GM19438 (cell line): ENCODE data around the gene MMP27.
A peak's percentile ranks its signal among the peaks of the same experiment; 100 is the strongest.

ENCODE experiments used
- ATAC-seq: cut with Tn5 transposase; IDR thresholded peaks from one replicate; pipeline ENCODE4 v1.9.1; 2021; ENCODE audit warnings: low read depth; ENCODE audit not compliant: unreplicated experiment

Gene MMP27

GRCh38 chr11:102703826-102704493 lies 1.6 kb downstream of the MMP27 start:
- no peak for ATAC-seq

GRCh38 chr11:102695201-102695600 lies 10.4 kb downstream of the MMP27 start:
- no peak for ATAC-seq

GRCh38 chr11:102685754-102686153 lies 19.8 kb downstream of the MMP27 start:
- no peak for ATAC-seq

- ATAC-seq, result no peak
Observed at GRCh38 chr11:102685338-102685737, 20.2 kb downstream of the MMP27 start.

GRCh38 chr11:102683277-102683676 lies 22.3 kb downstream of the MMP27 start:
- no peak for ATAC-seq

GRCh38 chr11:102680945-102681344 lies 24.6 kb downstream of the MMP27 start:
- no peak for ATAC-seq

GRCh38 chr11:102678022-102678421 lies 27.5 kb downstream of the MMP27 start:
- no peak for ATAC-seq

GRCh38 chr11:102676084-102676483 lies 29.5 kb downstream of the MMP27 start:
- no peak for ATAC-seq

GRCh38 chr11:102669664-102670063 lies 35.9 kb downstream of the MMP27 start:
- no peak for ATAC-seq

GRCh38 chr11:102666331-102666957 lies 39.1 kb downstream of the MMP27 start:
- peak; percentile 58 for ATAC-seq

- no peak for ATAC-seq
Observed at GRCh38 chr11:102664001-102664752, 41.4 kb downstream of the MMP27 start.

GRCh38 chr11:102662607-102663006 lies 43.0 kb downstream of the MMP27 start:
- ATAC-seq, result no peak

- no peak for ATAC-seq
Observed at GRCh38 chr11:102661040-102661439, 44.5 kb downstream of the MMP27 start.

GRCh38 chr11:102656528-102656927 lies 49.0 kb downstream of the MMP27 start:
- ATAC-seq, result no peak

GRCh38 chr11:102655547-102655946 lies 50.0 kb downstream of the MMP27 start:
- no peak for ATAC-seq

GRCh38 chr11:102654761-102655160 lies 50.8 kb downstream of the MMP27 start:
- no peak for ATAC-seq

GRCh38 chr11:102653744-102654291 lies 51.8 kb downstream of the MMP27 start:
- ATAC-seq, result no peak

GRCh38 chr11:102647430-102647829 lies 58.1 kb downstream of the MMP27 start:
- no peak for ATAC-seq

- no peak for ATAC-seq
Observed at GRCh38 chr11:102643941-102644340, 61.6 kb downstream of the MMP27 start.
